CD4-positive, CD25-positive, alpha-beta regulatory T cell (primary cell): ENCODE measurements around the gene MOB1B. TPM values are rescaled to one million over a fixed set of nuclear protein-coding genes. Genes with fewer than 3 reads are reported as not detected.

ENCODE experiments used
- ATAC-seq, 2 donors: fragments of 150-1000 bp; cut with Tn5 transposase; one replicate each; pipeline ENCODE4 v1.10.0; 2021; ENCODE audit warnings: low read depth in 2 of 2, moderate number of reproducible peaks in 2 of 2, moderate library complexity in 1 of 2
- DNase-seq, 3 donors: peaks; one replicate each; pipeline versions ENCODE4 v3.0.0 to v3.0.0-alpha.2; 2012 to 2022; ENCODE audit warnings: mixed read lengths in 1 of 3
- H3K27ac ChIP-seq: one replicate; pipeline ENCODE4 v1.7.0; 2013; ENCODE audit warnings: mild to moderate bottlenecking, low read length; ENCODE audit not compliant: insufficient read depth, poor library complexity, severe bottlenecking
- H3K27me3 ChIP-seq: one replicate; pipeline ENCODE4 v1.7.0; 2013; ENCODE audit warnings: low read length; ENCODE audit not compliant: control insufficient read depth, insufficient read depth
- H3K36me3 ChIP-seq: one replicate; pipeline ENCODE4 v1.7.0; 2013; ENCODE audit warnings: mild to moderate bottlenecking, low read length, moderate library complexity; ENCODE audit not compliant: control insufficient read depth, insufficient read depth
- H3K4me1 ChIP-seq: 2 replicates; pipeline ENCODE4 v1.7.0; 2013; ENCODE audit warnings: mild to moderate bottlenecking, low read length; ENCODE audit not compliant: insufficient read depth, control insufficient read depth, poor library complexity, severe bottlenecking
- H3K4me3 ChIP-seq: one replicate; pipeline ENCODE4 v1.7.0; 2013; ENCODE audit warnings: low read depth, mild to moderate bottlenecking, low read length, moderate library complexity
- H3K9me3 ChIP-seq, 2 experiments: 1 replicate in 1 of 2; 2 replicates in 1 of 2; pipeline ENCODE4 v1.7.0; 2013; ENCODE audit warnings: low read length in 2 of 2, mild to moderate bottlenecking in 1 of 2, moderate library complexity in 1 of 2; ENCODE audit not compliant: control insufficient read depth in 2 of 2
- H3K27ac Mint-ChIP-seq, 3 donors: one replicate each; pipeline ENCODE4 v1.8.0; 2020 to 2022; ENCODE audit warnings: mild to moderate bottlenecking in 3 of 3, mixed read lengths in 3 of 3, moderate library complexity in 2 of 3
- H3K27me3 Mint-ChIP-seq: one replicate; pipeline ENCODE4 v1.8.0; 2022; ENCODE audit warnings: mild to moderate bottlenecking, mixed read lengths
- H3K36me3 Mint-ChIP-seq: one replicate; pipeline ENCODE4 v1.8.0; 2020; ENCODE audit warnings: mixed read lengths
- H3K4me1 Mint-ChIP-seq, 4 donors: one replicate each; pipeline ENCODE4 v1.8.0; 2020 to 2022; ENCODE audit warnings: mixed read lengths in 4 of 4, mild to moderate bottlenecking in 1 of 4
- H3K4me3 Mint-ChIP-seq, 4 donors: one replicate each; pipeline ENCODE4 v1.8.0; 2020 to 2022; ENCODE audit warnings: mild to moderate bottlenecking in 4 of 4, mixed read lengths in 4 of 4, moderate library complexity in 3 of 4
- H3K9me3 Mint-ChIP-seq, 7 donors: one replicate each; pipeline ENCODE4 v1.8.0; 2020 to 2022; ENCODE audit warnings: mixed read lengths in 7 of 7, mild to moderate bottlenecking in 3 of 7, moderate library complexity in 2 of 7
- polyA plus RNA-seq, 4 donors: library from polyadenylated mRNA; unstranded; fragments of 300-500 nt; fragmentation: Illumina TruSeq; gene quantifications; one replicate each; pipeline ENCODE4 v1.2.3, GENCODE V29; 2021
- total RNA-seq: library from RNA; stranded (reverse); gene quantifications from one replicate; pipeline ENCODE4 v1.2.3, GENCODE V29; 2022

The MOB1B gene
- total and polyA plus RNA-seq, 5 donors from 2014 or later = 0.96 to 17.7 (median 1.3) TPM

DNA sequence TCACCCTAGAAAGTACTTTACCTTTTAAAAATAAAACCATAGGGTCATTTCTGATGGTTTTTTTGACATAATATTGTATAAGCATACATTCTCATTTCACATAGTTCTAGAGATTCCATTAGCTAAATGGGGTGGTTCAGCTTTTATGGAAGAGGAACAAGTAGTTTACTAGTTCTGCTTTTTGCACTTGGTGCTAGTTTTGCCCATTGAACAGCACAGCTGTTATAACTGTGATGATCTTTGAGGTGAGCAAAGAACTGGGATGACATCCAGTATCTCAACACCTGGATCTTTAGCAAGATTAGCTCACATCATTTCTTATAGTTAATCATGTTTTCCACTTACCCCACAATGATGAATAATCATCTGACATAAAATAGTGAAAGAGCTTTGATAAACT is 40.9 kb downstream of the MOB1B start:
- no peak overlapping the region for H3K27ac Mint-ChIP-seq
- H3K27ac ChIP-seq = no peak overlapping the region
- H3K9me3 Mint-ChIP-seq = peaks cover 0 to 3% (median 0%) of the 10 kb centered on the region in 7 donors
- no peaks in the 10 kb centered on the region for H3K9me3 ChIP-seq
- no peak overlapping the region for H3K4me3 Mint-ChIP-seq
- no peak for DNase-seq
- no peaks in the 10 kb centered on the region for H3K27me3 ChIP-seq
- no peak for ATAC-seq
- H3K4me1 ChIP-seq = no peaks in the 10 kb centered on the region
- no peaks in the 10 kb centered on the region for H3K36me3 ChIP-seq
- peaks cover 4% of the 10 kb centered on the region for H3K36me3 Mint-ChIP-seq
- H3K27me3 Mint-ChIP-seq = no peaks in the 10 kb centered on the region
- H3K4me1 Mint-ChIP-seq = peaks cover 10 to 18% (median 13%) of the 10 kb centered on the region in 4 donors
- H3K4me3 ChIP-seq = no peak overlapping the region

DNA sequence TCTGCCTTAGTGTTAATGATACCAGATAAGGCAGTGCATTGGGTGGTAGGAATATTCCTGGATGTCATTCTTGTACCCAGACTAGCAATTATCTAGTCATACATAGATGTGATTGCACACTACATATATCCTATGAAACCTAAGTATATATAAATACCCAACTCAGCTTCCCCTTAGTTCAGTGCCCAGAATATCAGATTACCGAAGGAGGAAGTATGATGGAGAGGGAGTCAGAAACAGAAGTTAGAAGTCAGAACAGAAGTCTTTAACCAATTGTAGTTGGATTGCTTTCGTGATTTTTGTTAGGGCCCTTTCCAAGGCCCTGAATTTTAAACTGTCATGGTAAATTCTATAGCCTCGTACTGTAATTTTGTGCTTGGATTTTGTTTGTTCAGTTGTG is 42.9 kb downstream of the MOB1B start:
- no peaks in the 10 kb centered on the region for H3K4me1 ChIP-seq
- no peaks in the 10 kb centered on the region for H3K27me3 Mint-ChIP-seq
- DNase-seq = no peak
- no peak overlapping the region for H3K4me3 Mint-ChIP-seq
- H3K27ac Mint-ChIP-seq = peak overlapping the region in 1 of 3 donors; percentile 26
- H3K36me3 ChIP-seq = no peaks in the 10 kb centered on the region
- peaks cover 0 to 3% (median 0%) of the 10 kb centered on the region in 7 donors for H3K9me3 Mint-ChIP-seq
- ATAC-seq = no peak
- no peaks in the 10 kb centered on the region for H3K27me3 ChIP-seq
- H3K36me3 Mint-ChIP-seq = peaks cover 9% of the 10 kb centered on the region
- no peak overlapping the region for H3K4me3 ChIP-seq
- no peak overlapping the region for H3K27ac ChIP-seq
- H3K9me3 ChIP-seq = no peaks in the 10 kb centered on the region
- peaks cover 13 to 33% (median 18%) of the 10 kb centered on the region in 4 donors for H3K4me1 Mint-ChIP-seq

DNA sequence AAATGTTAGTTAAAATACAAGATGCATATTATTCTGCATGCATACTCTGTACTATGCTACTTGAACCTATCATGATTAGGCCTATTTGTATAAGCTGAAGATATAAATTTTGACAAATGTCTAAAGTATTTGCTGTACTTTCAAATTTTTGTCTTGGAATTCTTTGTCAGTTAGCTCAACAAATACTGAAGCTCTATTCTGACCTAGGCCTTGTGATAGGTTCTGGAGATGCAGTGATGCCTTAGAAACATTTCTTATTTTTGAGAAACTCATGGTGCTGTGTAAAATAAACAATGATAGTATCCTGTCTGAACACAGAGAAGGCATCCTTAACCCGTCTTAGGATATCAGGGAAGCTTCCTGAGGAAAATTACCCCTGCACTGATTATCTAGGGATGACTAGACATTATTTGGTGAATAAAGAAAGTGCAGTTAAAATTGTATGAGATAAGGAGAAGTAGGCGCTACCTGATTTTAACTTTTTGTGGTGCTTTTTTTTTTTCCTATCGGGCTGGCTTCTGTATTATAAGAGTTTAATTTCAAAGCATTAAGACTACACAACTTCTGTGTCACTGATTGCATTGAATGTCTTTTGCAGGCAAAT is 43.4 kb downstream of the MOB1B start:
- H3K36me3 ChIP-seq = no peaks in the 10 kb centered on the region
- no peaks in the 10 kb centered on the region for H3K27me3 Mint-ChIP-seq
- no peak overlapping the region for H3K27ac Mint-ChIP-seq
- peaks cover 9% of the 10 kb centered on the region for H3K36me3 Mint-ChIP-seq
- H3K4me1 ChIP-seq = no peaks in the 10 kb centered on the region
- no peak overlapping the region for H3K27ac ChIP-seq
- H3K9me3 Mint-ChIP-seq = peaks cover 0 to 3% (median 0%) of the 10 kb centered on the region in 7 donors
- no peak for DNase-seq
- H3K27me3 ChIP-seq = no peaks in the 10 kb centered on the region
- peaks cover 13 to 35% (median 19%) of the 10 kb centered on the region in 4 donors for H3K4me1 Mint-ChIP-seq
- no peak overlapping the region for H3K4me3 ChIP-seq
- no peak for ATAC-seq
- no peaks in the 10 kb centered on the region for H3K9me3 ChIP-seq
- no peak overlapping the region for H3K4me3 Mint-ChIP-seq

DNA sequence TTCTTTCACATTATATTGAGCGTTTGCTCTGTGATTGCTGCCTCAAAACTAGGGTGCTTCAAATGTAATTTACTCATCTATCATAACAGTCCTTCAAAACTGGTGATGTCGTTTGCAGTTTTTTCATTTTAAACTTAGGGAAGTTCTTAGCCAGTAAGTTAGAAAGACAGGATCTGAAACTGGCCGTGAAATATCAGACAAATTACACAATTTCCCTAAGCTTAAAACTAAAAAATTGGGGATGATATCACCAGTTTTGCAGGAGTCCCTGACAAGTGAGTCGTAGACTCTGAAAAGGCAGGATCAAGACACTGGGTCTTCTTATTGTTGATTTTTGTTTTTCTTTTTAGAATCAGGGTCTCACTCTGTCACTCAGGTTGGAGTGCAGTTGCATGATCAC is 44.8 kb downstream of the MOB1B start:
- H3K27me3 Mint-ChIP-seq = no peaks in the 10 kb centered on the region
- Histone ChIP-seq H3K9me3 (no peaks in the 10 kb centered on the region), H3K27ac (no peak overlapping the region), H3K4me3 (no peak overlapping the region), H3K36me3 (no peaks in the 10 kb centered on the region), H3K27me3 (no peaks in the 10 kb centered on the region), H3K4me1 (no peaks in the 10 kb centered on the region)
- DNase-seq (no peak), ATAC-seq (no peak)
- no peak overlapping the region for H3K27ac Mint-ChIP-seq
- H3K4me1 Mint-ChIP-seq = peaks cover 13 to 33% (median 22%) of the 10 kb centered on the region in 4 donors
- H3K36me3 Mint-ChIP-seq = peaks cover 9% of the 10 kb centered on the region
- peaks cover 0 to 2% (median 0%) of the 10 kb centered on the region in 7 donors for H3K9me3 Mint-ChIP-seq
- no peak overlapping the region for H3K4me3 Mint-ChIP-seq

DNA sequence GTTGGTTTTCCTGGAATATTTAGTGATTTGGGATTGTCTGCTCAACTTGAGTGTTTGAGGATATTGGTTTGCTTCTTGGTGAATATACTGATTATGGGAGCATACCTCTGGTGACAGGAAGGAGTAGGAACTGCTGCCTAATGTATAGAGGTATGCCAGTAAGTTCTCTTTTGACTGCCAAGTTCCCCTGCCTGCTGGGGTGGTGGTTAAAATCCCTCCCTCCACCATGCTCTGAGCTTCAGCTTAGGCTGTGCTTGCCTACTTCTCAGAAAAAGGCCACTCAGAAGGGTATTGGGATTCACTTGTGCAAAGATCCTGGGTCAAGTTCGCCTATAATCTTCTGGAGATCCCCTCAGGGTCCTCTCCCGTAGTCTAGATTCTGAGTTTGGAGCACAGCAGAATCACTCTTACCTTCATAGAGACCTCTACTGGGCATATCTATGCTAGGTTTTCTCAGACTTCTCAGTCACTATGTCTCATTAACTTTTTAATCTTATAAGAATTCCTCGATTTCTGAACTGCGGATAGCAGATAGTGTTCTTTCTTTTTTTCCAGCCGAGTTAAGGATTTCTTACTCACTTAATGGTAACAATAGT is 46.6 kb downstream of the MOB1B start:
- Mint-ChIP-seq H3K9me3 (peaks cover 0 to 2% (median 0%) of the 10 kb centered on the region in 7 donors), H3K36me3 (peaks cover 9% of the 10 kb centered on the region), H3K27ac (peak overlapping the region in 1 of 3 donors; percentile 19), H3K27me3 (no peaks in the 10 kb centered on the region), H3K4me3 (no peak overlapping the region), H3K4me1 (peaks cover 13 to 33% (median 17%) of the 10 kb centered on the region in 4 donors)
- Histone ChIP-seq H3K27me3 (no peaks in the 10 kb centered on the region), H3K4me1 (no peaks in the 10 kb centered on the region), H3K9me3 (no peaks in the 10 kb centered on the region), H3K4me3 (no peak overlapping the region), H3K27ac (no peak overlapping the region), H3K36me3 (no peaks in the 10 kb centered on the region)
- DNase-seq (no peak), ATAC-seq (no peak)

DNA sequence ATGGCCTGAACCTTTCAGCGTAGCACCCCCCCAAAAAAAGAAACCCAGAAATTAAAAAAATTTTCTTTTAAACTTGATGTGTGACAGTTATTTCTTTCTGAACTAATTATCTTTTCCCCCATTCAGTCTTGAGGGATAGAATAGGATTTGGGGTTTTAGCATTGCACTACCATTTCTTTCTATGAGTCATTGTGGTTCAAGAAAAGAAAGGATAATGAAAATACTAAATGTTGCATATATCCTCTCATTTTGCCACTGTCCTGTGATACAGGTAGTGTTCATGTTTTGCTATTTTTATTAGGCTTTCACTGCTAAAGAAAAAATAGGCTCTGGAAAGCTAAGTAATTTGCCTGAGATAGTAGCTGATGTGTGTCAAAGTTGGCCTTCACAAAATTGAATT is 51.9 kb downstream of the MOB1B start:
- Histone ChIP-seq H3K36me3 (peaks cover 2% of the 10 kb centered on the region), H3K4me1 (no peaks in the 10 kb centered on the region), H3K4me3 (no peak overlapping the region), H3K27me3 (no peaks in the 10 kb centered on the region), H3K9me3 (no peaks in the 10 kb centered on the region), H3K27ac (no peak overlapping the region)
- Mint-ChIP-seq H3K4me1 (peaks cover 10 to 18% (median 12%) of the 10 kb centered on the region in 4 donors), H3K27ac (peak overlapping the region in 1 of 3 donors; percentile 77), H3K4me3 (no peak overlapping the region), H3K9me3 (no peaks in the 10 kb centered on the region), H3K36me3 (peaks cover 5% of the 10 kb centered on the region), H3K27me3 (no peaks in the 10 kb centered on the region)
- DNase-seq (no peak), ATAC-seq (no peak)

DNA sequence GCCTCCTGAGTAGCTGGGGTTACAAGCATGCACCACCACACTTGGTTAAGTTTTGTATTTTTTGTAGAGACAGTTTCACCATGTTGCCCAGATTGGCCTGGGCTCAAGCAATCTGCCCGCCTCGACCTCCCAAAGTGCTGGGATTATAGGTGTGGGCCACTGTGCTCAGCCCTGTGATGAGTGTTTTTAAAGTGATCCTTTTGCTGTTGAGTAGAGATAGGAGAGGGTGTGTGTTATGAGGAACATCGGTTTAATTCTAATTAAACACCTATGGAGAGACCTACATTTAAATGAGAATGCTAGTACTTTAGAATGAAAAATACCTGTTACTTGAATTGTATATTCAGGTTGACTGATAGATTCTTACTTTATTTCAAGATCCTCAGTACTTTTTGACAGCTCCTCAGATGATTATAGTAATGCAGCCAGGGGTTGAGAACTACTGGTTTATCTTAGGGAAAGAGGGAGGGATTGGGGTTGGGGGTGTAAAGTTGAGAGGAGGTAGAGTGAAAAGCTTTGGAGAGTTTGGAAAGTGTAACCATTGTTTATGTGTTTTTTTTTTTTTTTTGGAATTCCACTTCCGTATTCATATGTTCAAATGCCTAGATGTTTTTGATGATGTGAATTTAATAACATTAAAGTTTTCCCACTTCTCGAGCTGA is 54.5 kb downstream of the MOB1B start:
- H3K27me3 Mint-ChIP-seq = no peaks in the 10 kb centered on the region
- DNase-seq (no peak), ATAC-seq (no peak)
- peaks cover 5% of the 10 kb centered on the region for H3K36me3 ChIP-seq
- H3K27ac Mint-ChIP-seq = peak overlapping the region in 1 of 3 donors; percentile 2
- H3K36me3 Mint-ChIP-seq = peaks cover 6% of the 10 kb centered on the region
- H3K4me3 ChIP-seq = no peak overlapping the region
- no peak overlapping the region for H3K27ac ChIP-seq
- H3K9me3 Mint-ChIP-seq = no peaks in the 10 kb centered on the region
- no peaks in the 10 kb centered on the region for H3K9me3 ChIP-seq
- peaks cover 0 to 10% (median 8%) of the 10 kb centered on the region in 4 donors for H3K4me1 Mint-ChIP-seq
- no peaks in the 10 kb centered on the region for H3K27me3 ChIP-seq
- no peaks in the 10 kb centered on the region for H3K4me1 ChIP-seq
- H3K4me3 Mint-ChIP-seq = no peak overlapping the region
